Stimulated activated CD8-positive, alpha-beta memory T cell treated with anti-CD3 and anti-CD28 coated beads, Interleukin-7, amount 100 ng/mL, for 24 hours (primary cell): Measurements from ENCODE around the gene YPEL1.
"Not testable (repeated sequence)": the region's sequence is repeated elsewhere in the genome, so short reads cannot be mapped to it uniquely, and the experiment has no call there.

Experiments
- DNase-seq: peaks from one replicate; pipeline ENCODE4 v3.0.0-alpha.2; 2020; ENCODE audit warnings: low read depth

YPEL1 gene

DNA sequence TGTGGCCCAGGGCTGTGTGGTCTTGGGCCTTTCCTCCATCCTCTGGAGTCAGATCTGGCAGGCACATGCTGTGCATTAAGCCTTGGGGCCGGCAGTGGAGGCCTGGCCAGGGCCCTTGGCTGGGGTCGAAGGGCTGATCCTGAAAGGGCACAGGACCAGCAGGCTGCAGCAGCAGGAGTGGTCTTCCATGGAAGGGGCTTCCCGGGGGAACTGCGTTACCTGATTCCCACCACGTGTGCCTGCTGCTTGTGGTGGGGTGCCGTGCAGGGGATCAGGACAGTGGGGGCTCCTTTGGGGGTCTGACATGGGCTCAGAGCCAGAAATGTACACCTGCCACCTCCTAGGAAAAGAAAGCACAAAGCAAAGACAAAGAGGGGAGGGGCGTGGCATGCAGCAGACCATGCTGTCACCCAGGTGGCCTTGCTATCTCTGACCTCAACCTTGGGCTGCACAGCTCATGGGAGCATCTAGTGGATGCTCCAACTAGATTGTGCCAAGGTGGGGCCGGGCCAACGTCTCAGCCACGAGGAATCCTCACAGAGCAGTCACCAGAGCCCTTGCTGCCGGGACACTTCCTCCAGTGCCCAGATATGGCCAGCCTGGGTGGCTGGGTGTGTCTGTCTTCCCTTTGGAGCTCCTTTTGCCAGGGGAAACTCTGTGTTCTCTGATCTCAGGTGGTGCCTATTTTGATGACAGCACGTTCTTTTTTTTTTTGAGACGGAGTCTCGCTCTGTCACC, 17.9 kb upstream of the YPEL1 start:
- no peak for DNase-seq

DNA sequence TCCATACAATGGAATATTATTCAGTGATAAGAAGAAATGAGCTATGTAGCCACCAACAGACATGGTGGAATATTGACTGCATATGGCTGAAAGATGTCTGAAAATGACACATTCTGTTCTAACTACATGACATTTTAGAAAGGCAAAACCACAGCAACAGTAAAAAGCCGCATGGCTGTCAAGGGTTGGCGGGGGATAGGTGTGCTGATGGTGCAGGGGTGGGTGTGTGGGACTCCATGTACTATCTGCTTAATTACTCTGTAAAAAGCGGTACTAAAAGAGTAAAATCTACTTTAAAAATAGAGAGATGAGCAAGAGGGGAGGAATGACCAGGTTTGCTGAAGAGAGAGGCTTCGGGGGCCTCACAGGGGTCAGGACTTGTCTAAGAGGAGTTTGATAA, 16.7 kb upstream of the YPEL1 start:
- DNase-seq, result no peak

DNA sequence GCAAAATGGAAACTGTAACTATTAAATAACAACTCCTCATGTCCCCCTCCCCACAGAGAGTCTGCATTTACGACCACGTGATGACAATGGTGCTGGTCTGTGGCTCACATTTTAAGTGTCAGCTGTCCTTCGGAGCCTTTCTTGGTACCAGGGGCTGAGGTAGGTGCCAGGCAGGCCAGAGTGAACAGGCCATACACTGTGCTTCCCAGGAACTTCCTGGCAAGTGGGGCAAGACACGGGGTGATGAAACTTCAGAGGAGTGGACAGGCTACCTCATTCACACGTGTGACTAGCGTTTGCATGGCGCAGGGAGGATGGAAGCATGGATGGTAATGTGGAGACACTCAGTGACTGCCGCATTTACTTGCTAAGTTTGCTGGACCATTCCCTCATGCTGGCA, 10.4 kb upstream of the YPEL1 start:
- DNase-seq, result no peak

DNA sequence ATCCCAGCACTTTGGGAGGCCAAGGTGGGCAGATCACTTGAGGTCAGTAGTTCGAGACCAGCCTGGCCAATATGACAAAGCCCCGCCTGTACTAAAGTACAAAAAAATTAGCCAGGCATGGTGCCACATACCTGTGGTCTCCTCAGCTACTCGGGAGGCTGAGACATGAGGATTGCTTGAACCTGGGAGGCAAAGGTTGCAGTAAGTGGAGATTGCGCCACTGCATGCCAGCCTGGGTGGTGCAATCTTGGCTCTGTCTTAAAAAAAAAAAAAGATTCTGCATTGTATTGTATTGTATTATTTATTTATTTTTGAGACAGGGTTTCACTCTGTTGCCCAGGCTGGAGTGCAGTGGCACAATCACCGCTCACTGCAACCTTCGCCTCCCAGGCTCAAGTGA, 9.3 kb upstream of the YPEL1 start:
- not testable (repeated sequence) for DNase-seq

DNA sequence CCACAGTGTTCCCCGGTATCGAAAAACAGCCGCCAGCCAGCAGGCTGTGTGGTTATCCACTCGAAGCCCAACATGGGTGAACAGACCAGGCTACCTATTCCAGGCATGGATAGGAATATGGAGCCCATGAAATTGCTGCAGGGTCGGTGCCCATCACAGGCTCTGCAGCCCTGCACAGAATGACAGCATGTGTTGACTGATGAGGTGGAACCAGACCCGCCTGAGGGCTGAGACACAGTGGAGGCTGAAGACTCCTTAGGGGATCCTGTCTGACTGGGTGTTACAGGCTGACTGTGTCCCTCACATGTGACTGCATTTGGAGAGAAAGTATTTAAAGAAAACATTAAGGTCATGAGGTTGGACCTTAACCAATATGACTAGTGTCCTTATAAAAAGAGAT, 6.2 kb upstream of the YPEL1 start:
- DNase-seq, result no peak

DNA sequence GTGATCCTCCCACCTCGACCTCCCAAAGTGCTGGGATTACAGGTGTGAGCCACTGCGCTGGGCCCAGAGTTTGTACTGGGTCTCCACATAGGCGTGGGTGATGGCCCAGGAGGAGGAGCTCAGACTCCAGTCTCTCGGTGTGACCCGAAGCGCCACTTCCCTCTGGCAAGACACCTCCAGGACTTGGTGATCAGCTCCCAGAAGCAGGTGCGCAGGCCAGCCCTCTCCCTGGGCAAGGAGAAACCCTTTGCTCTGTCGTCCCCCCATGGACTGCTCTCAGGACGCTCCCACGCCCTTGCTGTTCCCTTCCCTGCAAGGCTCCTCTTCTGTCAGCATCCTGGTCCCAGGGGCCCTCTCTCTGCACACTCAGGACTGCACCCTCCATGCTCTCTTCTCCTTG, 5.5 kb upstream of the YPEL1 start:
- no peak for DNase-seq

DNA sequence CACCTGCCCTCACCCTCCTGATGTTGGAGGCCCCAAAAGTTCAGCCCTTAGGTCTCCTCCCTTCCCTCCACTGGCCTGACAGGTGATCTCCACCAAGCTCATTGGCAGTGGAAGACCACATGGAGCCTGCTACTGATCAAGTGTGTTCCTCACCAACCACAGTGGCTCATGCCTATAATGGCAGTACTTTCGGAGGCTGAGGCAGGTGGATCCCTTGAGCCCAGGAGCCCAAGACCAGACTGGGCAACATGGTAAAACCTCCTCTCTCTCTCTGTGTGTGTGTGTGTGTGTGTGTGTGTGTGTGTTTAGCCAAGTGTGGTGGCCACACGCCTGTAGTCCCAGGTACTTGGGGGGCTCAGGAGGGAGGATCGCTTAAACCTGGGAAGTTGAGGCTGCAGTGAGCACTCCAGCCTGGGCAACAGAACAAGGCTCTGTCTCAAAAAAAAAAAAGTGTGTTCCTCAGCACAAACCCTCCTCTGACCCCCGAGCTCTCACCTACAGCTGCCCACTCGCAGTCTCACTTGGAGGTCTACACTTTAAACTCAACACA, 4.3 kb upstream of the YPEL1 start:
- DNase-seq, result no peak

DNA sequence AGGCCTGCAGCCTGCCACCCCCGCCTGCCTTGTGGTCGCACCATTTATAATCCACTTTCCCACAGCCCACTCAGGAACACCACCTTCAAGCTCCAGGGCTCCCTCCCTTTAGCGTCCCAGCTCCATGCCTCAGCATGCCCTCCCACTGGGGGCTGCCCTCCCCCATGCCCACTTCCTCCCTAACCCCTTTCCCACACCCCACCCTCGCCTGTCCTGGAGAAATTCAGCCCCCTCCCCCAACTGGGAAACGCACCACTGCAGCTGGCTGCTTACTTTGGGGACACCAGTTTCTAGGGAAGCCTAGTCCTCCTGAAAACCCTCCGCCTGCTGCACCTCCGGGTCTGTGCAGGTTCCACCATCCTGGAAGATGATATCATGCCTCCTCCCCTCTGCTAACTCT, 3.4 kb upstream of the YPEL1 start:
- DNase-seq, result no peak

DNA sequence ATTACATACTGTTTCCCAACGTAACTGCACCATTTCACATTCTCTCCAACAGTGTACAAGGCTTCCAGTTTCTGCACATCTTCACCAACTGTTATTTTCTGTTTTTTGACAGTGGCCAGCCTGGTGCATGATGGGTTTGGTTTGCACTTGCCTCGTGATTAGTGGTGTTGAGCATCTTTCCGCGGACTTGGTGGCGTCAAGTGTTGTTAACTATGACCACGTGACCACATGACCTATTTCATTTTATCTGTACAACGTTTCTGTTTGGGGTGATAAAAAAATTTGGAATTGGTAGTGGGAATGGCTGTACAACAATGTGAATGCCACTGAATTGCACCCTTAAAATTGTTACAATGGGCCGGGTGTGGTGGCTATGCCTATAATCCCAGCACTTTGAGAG, 2.5 kb upstream of the YPEL1 start:
- no peak for DNase-seq

DNA sequence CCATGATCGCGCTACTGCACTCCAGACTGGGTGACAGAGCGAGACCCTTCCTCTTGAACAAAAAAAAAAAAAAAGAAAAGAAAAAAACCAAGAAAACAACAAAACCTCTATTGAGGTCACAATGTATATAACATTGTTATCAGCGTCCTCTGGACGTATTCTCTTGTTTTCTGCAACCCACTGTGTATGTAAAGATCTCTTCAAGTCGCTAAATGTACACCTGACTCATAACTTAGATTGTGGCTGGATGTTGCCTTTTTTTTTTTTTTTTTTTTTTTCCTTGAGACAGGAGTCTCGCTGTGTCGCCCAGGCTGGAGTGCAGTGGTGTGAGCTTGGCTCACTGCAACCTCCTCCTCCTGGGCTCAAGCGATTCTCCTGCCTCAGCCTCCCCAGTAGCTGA, 1.4 kb upstream of the YPEL1 start:
- DNase-seq, result no peak

DNA sequence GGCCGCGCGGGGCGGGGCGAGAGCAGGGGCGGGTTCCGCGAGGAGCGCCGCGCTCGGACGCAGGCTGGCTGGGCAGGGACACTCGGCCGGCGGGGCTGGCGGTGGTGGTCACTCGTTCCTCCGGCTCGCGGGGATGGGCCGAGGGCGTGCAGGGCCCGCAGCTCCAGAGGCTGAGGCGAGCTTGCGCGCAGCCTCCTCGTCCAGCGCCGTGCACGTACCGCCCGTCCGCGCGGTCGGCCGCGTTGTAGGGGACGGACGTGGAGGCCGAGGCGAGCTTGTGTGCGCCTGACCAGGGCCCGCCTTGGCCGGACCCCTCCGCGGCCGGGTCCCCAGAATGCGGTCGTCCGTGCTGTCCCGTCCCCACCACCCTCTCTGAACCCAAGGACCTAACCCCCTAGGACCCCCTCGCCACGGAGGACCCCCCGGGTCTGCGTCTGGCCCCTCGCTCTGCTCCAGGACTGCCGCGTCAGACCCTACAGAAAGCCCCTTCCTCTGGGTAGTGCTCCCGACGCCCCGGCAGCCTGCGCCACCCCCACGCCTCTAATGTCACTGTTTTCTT, 569 bp upstream of the YPEL1 start:
- DNase-seq, result no peak

DNA sequence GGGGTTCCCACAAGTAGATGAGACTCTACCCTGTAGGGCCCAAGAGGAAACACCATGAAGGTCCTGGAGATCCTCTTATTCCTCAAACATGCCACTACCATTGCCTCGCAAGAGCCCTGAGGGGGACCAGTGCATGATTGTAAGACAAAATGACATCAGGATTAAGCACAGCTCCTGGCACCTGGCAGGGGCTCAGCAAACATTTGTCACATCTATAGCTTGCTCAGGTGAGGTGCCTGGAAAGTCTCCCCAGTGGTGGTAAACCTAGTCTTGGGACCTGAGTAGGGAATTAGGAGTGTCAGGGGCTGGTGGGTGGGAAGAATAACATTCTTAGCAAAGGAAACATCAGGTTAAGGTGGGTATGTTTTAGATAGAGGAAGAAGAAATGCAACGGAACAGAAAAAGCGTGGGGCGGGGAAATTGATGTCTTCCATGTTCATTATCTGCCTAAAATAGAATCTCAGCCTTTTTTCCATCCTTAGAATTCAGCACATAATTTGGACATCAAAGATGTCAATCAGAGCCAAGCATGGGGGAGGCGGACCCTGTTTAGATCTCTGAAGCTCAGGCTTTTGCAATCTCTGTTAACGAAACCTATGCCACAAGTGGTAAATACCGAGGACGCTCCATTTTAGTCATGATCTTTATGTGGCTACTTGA, 924 bp downstream of the YPEL1 start:
- DNase-seq, result no peak

DNA sequence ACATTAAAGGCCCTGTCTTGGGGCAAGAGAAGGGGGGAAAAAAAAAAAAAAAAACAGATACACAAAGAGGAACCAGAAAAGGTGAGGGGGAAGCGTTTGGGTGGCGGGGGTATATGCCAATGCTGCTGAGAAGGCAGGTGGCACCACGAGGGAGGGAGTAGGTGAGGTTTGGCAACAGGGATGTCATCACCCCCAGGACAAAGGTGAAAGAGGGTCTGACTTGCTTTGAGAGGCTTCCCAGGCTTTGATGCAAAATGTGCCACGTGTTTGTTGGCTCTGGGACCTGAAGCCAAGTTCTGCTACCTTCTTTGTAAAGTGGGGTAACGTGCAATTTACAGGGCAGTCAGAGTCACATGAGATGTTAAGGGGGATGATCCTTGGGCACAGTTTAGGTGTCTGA, 4.1 kb downstream of the YPEL1 start:
- DNase-seq, result no peak

DNA sequence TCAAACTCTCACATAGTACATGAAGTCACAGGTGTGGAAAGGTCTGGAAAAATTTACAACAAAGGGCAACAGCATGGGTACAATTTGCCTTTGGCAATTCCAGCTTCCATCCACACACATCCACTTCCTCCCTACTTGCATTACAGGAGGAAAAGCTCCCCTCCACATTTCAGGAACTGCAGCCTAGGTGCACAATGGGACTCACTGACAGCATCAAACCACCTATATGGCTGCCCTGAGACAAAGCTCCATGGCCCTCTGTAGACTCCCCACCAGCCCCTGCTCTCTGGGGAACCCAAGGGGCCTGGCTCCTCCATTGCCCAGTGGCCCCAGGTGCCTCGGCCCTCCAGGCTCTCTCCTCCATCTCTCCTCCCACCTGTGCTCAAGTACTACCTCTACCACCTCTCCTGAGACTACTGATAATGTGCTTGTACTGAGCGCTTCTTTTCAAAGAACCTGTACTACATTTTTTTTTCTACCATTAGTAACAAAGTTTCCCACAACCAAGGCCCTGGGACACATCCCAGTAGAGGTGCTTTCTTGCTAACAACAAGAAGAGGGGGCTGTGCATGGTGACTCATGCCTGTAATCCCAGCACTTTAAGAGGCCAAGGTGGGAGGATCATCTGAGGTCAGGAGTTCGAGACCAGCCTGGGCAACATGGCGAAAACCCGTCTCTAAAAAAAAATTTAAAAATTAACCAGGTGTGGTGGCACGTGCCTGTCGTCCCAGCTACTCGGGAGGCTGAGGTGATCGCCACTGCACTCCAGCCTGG, 4.9 kb downstream of the YPEL1 start:
- no peak for DNase-seq

DNA sequence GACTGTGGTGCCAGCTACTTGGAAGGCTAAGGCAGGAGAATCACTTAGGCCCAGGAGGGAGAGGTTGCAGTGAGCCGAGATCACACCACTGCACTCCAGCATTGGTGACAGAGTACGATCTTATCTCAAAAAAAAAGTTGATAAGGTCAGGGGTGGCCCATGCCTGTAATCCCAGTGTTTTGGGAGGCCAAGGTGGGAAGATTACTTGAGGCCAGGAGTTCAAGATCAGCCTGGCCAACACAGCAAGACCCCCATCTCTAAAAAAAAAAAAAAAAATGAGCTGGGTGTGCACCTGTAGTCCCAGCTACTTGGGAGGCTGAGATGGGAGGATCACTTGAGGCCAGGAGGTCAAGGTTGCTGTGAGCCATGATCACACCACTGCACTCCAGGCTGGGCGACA, 6.4 kb downstream of the YPEL1 start:
- not testable (repeated sequence) for DNase-seq

DNA sequence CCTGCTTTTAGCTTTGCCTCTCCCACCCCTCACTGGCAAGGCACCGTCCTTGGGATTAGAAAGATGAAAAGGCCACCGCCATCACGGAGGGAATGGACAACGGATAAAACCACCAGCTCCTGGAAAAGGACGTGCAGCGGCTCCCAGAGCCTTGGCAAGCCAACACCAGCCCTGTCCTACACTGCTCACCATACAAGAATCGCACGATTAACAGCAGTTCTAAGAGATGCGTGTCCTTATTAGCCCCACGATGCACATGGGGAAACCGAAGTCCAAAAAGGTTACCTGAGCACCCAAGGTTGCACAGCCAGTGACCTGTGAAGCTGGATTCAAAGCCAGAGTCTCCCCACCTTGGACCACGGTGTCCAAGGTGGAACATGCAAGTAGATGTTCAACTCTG, 7.3 kb downstream of the YPEL1 start:
- no peak for DNase-seq

DNA sequence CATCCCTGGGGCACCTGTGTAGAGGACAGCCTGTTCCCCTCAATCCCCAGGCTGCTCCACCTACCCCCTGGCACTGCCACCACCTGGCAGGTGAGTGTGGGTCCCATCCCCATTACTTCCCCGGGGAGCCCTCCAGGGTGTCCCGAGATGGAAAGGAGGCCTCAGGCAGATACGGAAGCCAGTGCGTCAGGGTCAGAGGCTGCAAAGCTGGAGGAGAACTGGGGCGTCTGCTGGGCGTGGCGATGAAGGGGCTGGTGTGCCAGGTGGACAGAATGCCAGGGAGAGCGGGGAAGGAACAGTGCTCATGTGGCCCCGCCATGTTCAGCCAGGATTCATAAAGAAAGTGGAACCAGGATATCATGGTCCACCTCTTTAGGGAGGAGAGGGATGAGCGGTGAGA, 7.8 kb downstream of the YPEL1 start:
- DNase-seq, result no peak

DNA sequence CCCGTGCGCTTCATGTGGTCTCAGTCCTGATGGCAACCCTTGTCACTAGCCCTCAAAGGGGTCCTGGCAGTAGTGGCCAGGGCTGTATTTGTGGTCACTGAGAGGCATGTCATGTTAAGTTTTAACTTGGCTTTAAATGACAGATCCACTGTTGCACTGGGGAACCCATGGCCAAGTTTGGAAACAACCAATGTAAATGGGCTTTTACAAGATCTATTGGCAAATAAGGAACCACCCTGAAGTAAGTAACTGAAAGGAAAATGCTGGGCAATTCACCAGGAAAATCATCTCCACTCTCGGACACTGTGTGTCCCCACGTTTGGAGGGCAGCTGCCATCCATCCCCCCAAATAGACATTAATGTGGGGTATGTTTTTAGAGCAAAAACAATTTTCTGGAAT, 8.4 kb downstream of the YPEL1 start:
- DNase-seq, result no peak

DNA sequence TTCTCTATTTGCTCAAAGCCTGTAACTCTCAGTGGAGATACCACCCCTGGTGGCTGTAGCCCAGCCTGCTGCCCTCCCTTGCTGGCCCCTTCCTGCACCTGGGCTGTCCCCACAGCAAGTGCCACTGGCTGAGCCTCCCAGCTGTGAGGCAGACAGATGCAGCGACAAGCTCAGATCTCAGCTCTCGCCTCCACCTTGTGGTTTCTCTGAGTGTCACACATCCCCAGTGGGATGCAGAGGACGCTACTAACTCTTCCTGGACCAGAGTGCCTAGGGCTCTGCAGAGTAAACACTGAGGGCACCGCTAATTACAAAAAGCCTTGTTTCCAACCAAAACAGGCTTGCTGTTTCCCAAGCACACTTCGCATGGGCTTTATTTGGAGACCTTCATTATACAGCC, 8.9 kb downstream of the YPEL1 start:
- no peak for DNase-seq

DNA sequence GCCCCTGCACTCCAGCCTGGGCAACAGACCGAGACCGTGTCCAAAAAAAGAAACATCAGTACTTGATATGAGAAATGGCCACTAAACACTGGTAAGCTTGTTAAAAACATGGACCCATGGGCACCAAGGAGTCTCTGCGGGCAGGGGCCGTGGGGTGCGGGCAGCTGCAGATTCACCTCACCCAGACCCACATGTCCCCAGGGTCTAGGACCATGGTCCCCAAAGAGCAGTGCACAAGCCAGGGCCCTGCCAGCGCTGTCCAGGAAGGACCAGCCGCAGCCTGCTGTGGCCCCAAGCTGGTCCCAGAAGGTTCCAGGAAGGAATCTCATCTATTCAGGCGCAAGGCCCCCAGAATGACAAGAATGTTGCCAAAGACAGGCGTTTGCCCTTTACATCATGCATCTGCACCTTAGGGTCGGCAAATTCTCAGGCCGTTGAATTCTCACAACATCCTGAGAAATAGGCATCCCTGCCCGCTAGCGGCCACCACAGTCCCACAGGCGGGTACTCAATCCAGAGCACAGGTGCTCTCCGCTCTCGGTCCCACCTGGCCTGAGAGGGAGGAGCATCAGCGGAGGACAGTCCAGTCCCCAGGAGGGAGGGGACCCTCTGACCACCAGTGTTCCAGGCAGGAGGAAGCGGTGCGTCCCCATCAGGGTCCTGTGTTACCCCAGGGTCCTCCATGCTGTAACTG, 9.5 kb downstream of the YPEL1 start:
- no peak for DNase-seq

DNA sequence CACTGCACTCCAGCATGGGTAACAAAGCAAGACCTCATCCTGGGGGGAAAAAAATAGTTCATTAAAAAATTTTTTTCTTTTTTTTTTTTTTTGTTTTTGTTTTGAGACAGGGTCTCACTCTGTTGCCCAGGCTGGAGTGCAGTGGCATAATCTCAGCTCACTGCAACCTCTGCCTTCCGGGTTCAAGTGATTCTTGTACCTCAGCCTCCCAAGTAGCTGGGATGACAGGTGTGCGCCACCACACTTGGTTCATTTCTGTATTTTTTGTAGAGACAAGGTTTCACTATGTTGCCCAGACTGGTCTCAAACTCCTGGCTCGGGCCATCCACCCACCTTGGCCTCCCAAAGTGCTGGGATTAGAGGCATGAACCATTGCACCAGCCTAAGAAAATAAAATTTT, 11.1 kb downstream of the YPEL1 start:
- not testable (repeated sequence) for DNase-seq
